ENCODE measurements around the gene DROSHA.
A peak's percentile ranks its signal among the peaks of the same experiment; 100 is the strongest.

DROSHA gene

GRCh38 chr5:31478901-31479300, 53.0 kb downstream of the DROSHA start:
- H3K36me3 ChIP-seq, result peaks cover 54 to 81% (median 66%) of the 10 kb centered on the region in 11 experiments
- no peak overlapping the region for H3K9ac ChIP-seq
- H3K27ac ChIP-seq, result no peak overlapping the region
- no peaks in the 10 kb centered on the region for H4K20me1 ChIP-seq
- peaks cover 0 to 7% (median 0%) of the 10 kb centered on the region in 10 experiments; a peak in 1 of 20 replicates for H3K4me1 ChIP-seq
- TF ChIP-seq Cebpa-rat (IDR thresholded peaks at IDR 0.05), result no peak
- H3K9me3 ChIP-seq (replicated peaks in 1 of 11), result no peaks in the 10 kb centered on the region
- H3K27me3 ChIP-seq, result no peaks in the 10 kb centered on the region
- no peak overlapping the region; a peak in 1 of 22 replicates for H3K4me2 ChIP-seq
- no peak overlapping the region for H3K4me3 ChIP-seq

- Histone ChIP-seq H3K36me3 (peaks cover 52 to 79% (median 64%) of the 10 kb centered on the region in 11 experiments), H3K27ac (no peak overlapping the region), H3K27me3 (no peaks in the 10 kb centered on the region), H4K20me1 (no peaks in the 10 kb centered on the region), H3K9me3 (replicated peaks in 1 of 11) (no peaks in the 10 kb centered on the region), H3K4me1 (peaks cover 0 to 7% (median 0%) of the 10 kb centered on the region in 10 experiments; a peak in 1 of 20 replicates), H3K9ac (no peak overlapping the region), H3K4me2 (no peak overlapping the region), H3K4me3 (no peak overlapping the region)
- no peak for TF ChIP-seq Cebpa-rat (IDR thresholded peaks at IDR 0.05)
Observed at GRCh38 chr5:31477971-31478370, 53.9 kb downstream of the DROSHA start.

GRCh38 chr5:31477516-31477915, 54.4 kb downstream of the DROSHA start:
- Histone ChIP-seq H3K36me3 (peaks cover 49 to 80% (median 64%) of the 10 kb centered on the region in 11 experiments), H3K9ac (no peak overlapping the region), H3K9me3 (replicated peaks in 1 of 11) (no peaks in the 10 kb centered on the region), H3K4me3 (no peak overlapping the region), H3K4me2 (no peak overlapping the region), H3K27me3 (no peaks in the 10 kb centered on the region), H3K4me1 (peaks cover 0 to 7% (median 0%) of the 10 kb centered on the region in 10 experiments; a peak in 1 of 20 replicates), H4K20me1 (no peaks in the 10 kb centered on the region), H3K27ac (no peak overlapping the region)
- no peak for TF ChIP-seq Cebpa-rat (IDR thresholded peaks at IDR 0.05)

DNA sequence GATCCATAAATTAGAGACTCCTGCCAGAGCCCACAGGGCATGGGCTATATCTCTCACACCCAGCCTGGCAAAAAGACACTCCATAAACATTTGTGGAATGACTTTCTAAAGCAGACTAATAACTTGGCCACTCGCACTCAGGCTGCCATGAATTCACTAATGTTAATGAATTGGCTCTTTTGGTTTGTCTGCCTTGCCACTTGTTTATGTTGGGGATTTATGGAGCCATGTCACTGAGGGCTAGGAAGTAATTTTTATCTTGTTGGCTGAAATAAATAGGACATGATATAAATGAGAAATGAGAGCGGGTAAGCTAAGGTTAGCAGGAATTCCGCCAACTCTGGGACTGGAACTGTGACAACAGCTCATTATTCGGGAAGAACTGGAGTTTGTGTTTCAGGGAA, 55.2 kb downstream of the DROSHA start:
- Histone ChIP-seq H3K36me3 (peaks cover 41 to 73% (median 56%) of the 10 kb centered on the region in 11 experiments), H3K27ac (no peak overlapping the region), H3K9me3 (replicated peaks in 1 of 11) (no peaks in the 10 kb centered on the region), H3K9ac (no peak overlapping the region), H3K4me2 (no peak overlapping the region), H3K4me3 (no peak overlapping the region), H3K27me3 (no peaks in the 10 kb centered on the region), H3K4me1 (peaks cover 0 to 8% (median 0%) of the 10 kb centered on the region in 10 experiments; a peak in 4 of 20 replicates), H4K20me1 (no peaks in the 10 kb centered on the region)
- no peak for TF ChIP-seq Cebpa-rat (IDR thresholded peaks at IDR 0.05)

- Histone ChIP-seq H3K36me3 (peaks cover 37 to 68% (median 53%) of the 10 kb centered on the region in 11 experiments), H3K4me3 (no peak overlapping the region), H4K20me1 (no peaks in the 10 kb centered on the region), H3K9me3 (replicated peaks in 1 of 11) (no peaks in the 10 kb centered on the region), H3K27ac (no peak overlapping the region; a peak in 1 of 22 replicates), H3K27me3 (no peaks in the 10 kb centered on the region), H3K9ac (no peak overlapping the region), H3K4me1 (peaks cover 10 to 26% (median 15%) of the 10 kb centered on the region in 10 experiments), H3K4me2 (peak overlapping the region in 1 of 11 experiments; percentile 2; a peak in 1 of 22 replicates)
- no peak for TF ChIP-seq Cebpa-rat (IDR thresholded peaks at IDR 0.05)
Observed at GRCh38 chr5:31471916-31472315, 60.0 kb downstream of the DROSHA start.

- Histone ChIP-seq H3K4me2 (peak overlapping the region in 7 of 11 experiments; percentile 36 to 69 (median 51); a peak in 10 of 22 replicates), H4K20me1 (no peaks in the 10 kb centered on the region), H3K27ac (peak overlapping the region in 6 of 11 experiments; percentile 6 to 64 (median 48); a peak in 5 of 22 replicates), H3K4me3 (no peak overlapping the region), H3K4me1 (peaks cover 10 to 26% (median 15%) of the 10 kb centered on the region in 10 experiments), H3K36me3 (peaks cover 43 to 68% (median 55%) of the 10 kb centered on the region in 11 experiments), H3K9ac (no peak overlapping the region), H3K9me3 (replicated peaks in 1 of 11) (no peaks in the 10 kb centered on the region), H3K27me3 (no peaks in the 10 kb centered on the region)
- TF ChIP-seq Cebpa-rat (IDR thresholded peaks at IDR 0.05), result no peak
Observed at GRCh38 chr5:31471040-31471439, 60.9 kb downstream of the DROSHA start.

GRCh38 chr5:31470608-31471007, 61.3 kb downstream of the DROSHA start:
- Histone ChIP-seq H3K9ac (no peak overlapping the region), H3K4me2 (peak overlapping the region; percentile 2 to 69 (median 43); a peak in 20 of 22 replicates), H3K4me3 (no peak overlapping the region), H3K36me3 (peaks cover 43 to 68% (median 55%) of the 10 kb centered on the region in 11 experiments), H3K27me3 (no peaks in the 10 kb centered on the region), H4K20me1 (no peaks in the 10 kb centered on the region), H3K27ac (peak overlapping the region in 5 of 11 experiments; percentile 4 to 64 (median 45); a peak in 3 of 22 replicates), H3K4me1 (peaks cover 10 to 26% (median 15%) of the 10 kb centered on the region in 10 experiments), H3K9me3 (replicated peaks in 1 of 11) (no peaks in the 10 kb centered on the region)
- no peak for TF ChIP-seq Cebpa-rat (IDR thresholded peaks at IDR 0.05)

GRCh38 chr5:31469886-31470285, 62.0 kb downstream of the DROSHA start:
- Histone ChIP-seq H3K4me2 (peak overlapping the region; percentile 2 to 69 (median 43); a peak in 19 of 22 replicates), H4K20me1 (no peaks in the 10 kb centered on the region), H3K27ac (peak overlapping the region in 4 of 11 experiments; percentile 4 to 64 (median 24); a peak in 2 of 22 replicates), H3K4me1 (peaks cover 10 to 26% (median 15%) of the 10 kb centered on the region in 10 experiments), H3K27me3 (no peaks in the 10 kb centered on the region), H3K9ac (no peak overlapping the region), H3K9me3 (replicated peaks in 1 of 11) (no peaks in the 10 kb centered on the region), H3K4me3 (no peak overlapping the region), H3K36me3 (peaks cover 45 to 68% (median 57%) of the 10 kb centered on the region in 11 experiments)
- TF ChIP-seq Cebpa-rat (IDR thresholded peaks at IDR 0.05), result no peak

DNA sequence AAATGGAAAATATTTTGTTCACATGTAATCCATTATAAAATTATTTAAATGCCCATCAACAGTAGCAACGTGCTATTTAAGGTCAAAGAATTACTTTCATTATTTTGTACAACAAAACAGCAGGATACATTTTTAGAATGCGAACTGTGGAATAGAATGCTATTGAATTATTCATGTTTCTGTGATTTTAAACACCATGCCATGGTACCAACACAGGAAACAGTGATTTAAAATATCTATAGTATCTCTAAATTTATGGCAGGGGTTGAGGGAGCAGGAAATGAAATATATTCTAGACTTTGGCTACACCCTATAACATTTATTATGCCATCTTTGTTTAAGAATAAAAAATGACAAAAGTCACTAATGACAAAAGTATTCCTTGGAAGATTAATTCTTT, 62.4 kb downstream of the DROSHA start:
- H3K27me3 ChIP-seq, result no peaks in the 10 kb centered on the region
- no peaks in the 10 kb centered on the region for H4K20me1 ChIP-seq
- H3K36me3 ChIP-seq, result peaks cover 45 to 68% (median 57%) of the 10 kb centered on the region in 11 experiments
- H3K4me3 ChIP-seq, result no peak overlapping the region
- peaks cover 10 to 26% (median 15%) of the 10 kb centered on the region in 10 experiments for H3K4me1 ChIP-seq
- no peak overlapping the region for H3K9ac ChIP-seq
- H3K27ac ChIP-seq, result 0 out of 22 replicates have a peak overlapping the region, but pooled peaks of 1 of the 11 experiments have one; percentile 18
- peak overlapping the region in 4 of 11 experiments; percentile 43 to 69 (median 62); a peak in 5 of 22 replicates for H3K4me2 ChIP-seq
- TF ChIP-seq Cebpa-rat (IDR thresholded peaks at IDR 0.05), result no peak
- no peaks in the 10 kb centered on the region for H3K9me3 ChIP-seq (replicated peaks in 1 of 11)

- no peaks in the 10 kb centered on the region for H3K27me3 ChIP-seq
- no peak overlapping the region for H3K4me3 ChIP-seq
- no peaks in the 10 kb centered on the region for H3K9me3 ChIP-seq (replicated peaks in 1 of 11)
- no peak overlapping the region for H3K27ac ChIP-seq
- no peak for TF ChIP-seq Cebpa-rat (IDR thresholded peaks at IDR 0.05)
- H3K9ac ChIP-seq, result no peak overlapping the region
- no peaks in the 10 kb centered on the region for H4K20me1 ChIP-seq
- no peak overlapping the region for H3K4me2 ChIP-seq
- H3K36me3 ChIP-seq, result peaks cover 71 to 89% (median 78%) of the 10 kb centered on the region in 11 experiments
- peaks cover 4 to 11% (median 6%) of the 10 kb centered on the region in 10 experiments for H3K4me1 ChIP-seq
Observed at GRCh38 chr5:31465291-31465690, 66.6 kb downstream of the DROSHA start.
